DMS153 treated with DMSO at 0.1 percent for 48 hours (cell line): ENCODE results near the gene UGT2A1.
A peak's percentile ranks its signal among the peaks of the same experiment; 100 is the strongest.
"Not testable (repeated sequence)": the region's sequence is repeated elsewhere in the genome, so short reads cannot be mapped to it uniquely, and the experiment has no call there.

ENCODE experiments used
- DNase-seq: peaks from one replicate; lab custom pipeline; 2025; ENCODE audit not compliant: unreplicated experiment; lab: John Stamatoyannopoulos, UW

UGT2A1 gene

GRCh38 chr4:69653147-69653546 lies at the start of gene UGT2A1:
Gene UGT2A1, minus strand, starts transcription at chr4:69653247. Its CDS starts 5,603 bp downstream, at chr4:69647644.
- no peak for DNase-seq

GRCh38 chr4:69702201-69702600 lies 49.2 kb upstream of the UGT2A1 start:
- no peak for DNase-seq

- DNase-seq = no peak
Measured at GRCh38 chr4:69701696-69702095, 48.6 kb upstream of the UGT2A1 start.

GRCh38 chr4:69697536-69698242 lies 44.6 kb upstream of the UGT2A1 start:
- DNase-seq = no peak

GRCh38 chr4:69689599-69689998 lies 36.6 kb upstream of the UGT2A1 start:
- peak; percentile 52 for DNase-seq

- no peak for DNase-seq
Measured at GRCh38 chr4:69684804-69685203, 31.8 kb upstream of the UGT2A1 start.

- DNase-seq = no peak
Measured at GRCh38 chr4:69668680-69669079, 15.6 kb upstream of the UGT2A1 start.

- DNase-seq = not testable (repeated sequence)
Measured at GRCh38 chr4:69664009-69664408, 11.0 kb upstream of the UGT2A1 start.

GRCh38 chr4:69661130-69661803 lies 8.2 kb upstream of the UGT2A1 start:
- not testable (repeated sequence) for DNase-seq

- no peak for DNase-seq
Measured at GRCh38 chr4:69658133-69658532, 5.1 kb upstream of the UGT2A1 start.

- no peak for DNase-seq
Measured at GRCh38 chr4:69656653-69657158, 3.7 kb upstream of the UGT2A1 start.

GRCh38 chr4:69650872-69651271 lies 2.2 kb downstream of the UGT2A1 start:
- no peak for DNase-seq

- no peak for DNase-seq
Measured at GRCh38 chr4:69649629-69650028, 3.4 kb downstream of the UGT2A1 start.

- DNase-seq = no peak
Measured at GRCh38 chr4:69649207-69649606, 3.8 kb downstream of the UGT2A1 start.

GRCh38 chr4:69642961-69643360 lies 10.1 kb downstream of the UGT2A1 start:
- no peak for DNase-seq

GRCh38 chr4:69640289-69640688 lies 12.8 kb downstream of the UGT2A1 start:
- no peak for DNase-seq

- DNase-seq = no peak
Measured at GRCh38 chr4:69639542-69639941, 13.5 kb downstream of the UGT2A1 start, which contains the start of gene UGT2A2. Gene UGT2A2, minus strand, starts transcription at chr4:69639642. Its CDS starts 2 bp downstream, at chr4:69639640.

- DNase-seq = peak; percentile 44
Measured at GRCh38 chr4:69617083-69617694, 35.9 kb downstream of the UGT2A1 start.

- no peak for DNase-seq
Measured at GRCh38 chr4:69610484-69610883, 42.6 kb downstream of the UGT2A1 start.

- no peak for DNase-seq
Measured at GRCh38 chr4:69601065-69601464, 52.0 kb downstream of the UGT2A1 start.

- DNase-seq = no peak
Measured at GRCh38 chr4:69600013-69600412, 53.0 kb downstream of the UGT2A1 start.

GRCh38 chr4:69594382-69594781 lies 58.7 kb downstream of the UGT2A1 start:
- no peak for DNase-seq
